Spinal cord (tissue), 10 donors: ENCODE data around the gene SDK2. TPM values are rescaled to one million over a fixed set of nuclear protein-coding genes. Genes with fewer than 3 reads are reported as not detected.

Experiments used
- DNase-seq, 6 donors: peaks; one replicate each; pipeline versions ENCODE4 v3.0.0 to v3.0.0-alpha.2; 2013 to 2015; ENCODE audit warnings: low spot score in 6 of 6, low read depth in 4 of 6
- H3K27ac ChIP-seq: one replicate; pipeline ENCODE4 v1.5.1; 2013; ENCODE audit warnings: low read depth, low read length, control low read depth
- H3K27me3 ChIP-seq: one replicate; pipeline ENCODE4 v1.6.1; 2013; ENCODE audit warnings: low read length; ENCODE audit not compliant: control insufficient read depth, insufficient read depth
- H3K36me3 ChIP-seq: one replicate; pipeline ENCODE4 v1.6.1; 2013; ENCODE audit warnings: low read length; ENCODE audit not compliant: control insufficient read depth, insufficient read depth
- H3K4me1 ChIP-seq: one replicate; pipeline ENCODE4 v1.6.1; 2013; ENCODE audit warnings: low read length; ENCODE audit not compliant: control insufficient read depth, insufficient read depth
- H3K4me3 ChIP-seq: one replicate; pipeline ENCODE4 v1.5.1; 2013; ENCODE audit warnings: low read depth, low read length, control low read depth
- H3K9me3 ChIP-seq: one replicate; pipeline ENCODE4 v1.6.1; 2013; ENCODE audit warnings: low read length; ENCODE audit not compliant: control insufficient read depth, insufficient read depth
- WGBS: methylation state at CpG from one replicate; pipeline ENCODE4 v1.1.5; 2013; ENCODE audit warnings: missing lambda C conversion rate; ENCODE audit not compliant: insufficient coverage; 5-methylcytosine and 5-hydroxymethylcytosine counted together
- long read RNA-seq, 4 donors: transcript quantifications; one replicate each; lab custom pipeline, GENCODE V29; 2026
- polyA plus RNA-seq, 2 donors: library from polyadenylated mRNA; unstranded; fragments of 120-200 nt; gene quantifications; one replicate each; pipeline ENCODE4 v1.2.1, GENCODE V29; 2013; ENCODE audit not compliant: insufficient read length in 2 of 2
- total RNA-seq, 2 donors: library from RNA; depleted of rRNA in 1 of 2; stranded (reverse); fragments of 120-200 nt in 1 of 2; fragments of >200 nt in 1 of 2; gene quantifications; one replicate each; pipeline versions ENCODE4 v1.2.3 to v1.2.4, GENCODE V29; 2013 to 2014
- donor health status: healthy.

The SDK2 gene, protein sequence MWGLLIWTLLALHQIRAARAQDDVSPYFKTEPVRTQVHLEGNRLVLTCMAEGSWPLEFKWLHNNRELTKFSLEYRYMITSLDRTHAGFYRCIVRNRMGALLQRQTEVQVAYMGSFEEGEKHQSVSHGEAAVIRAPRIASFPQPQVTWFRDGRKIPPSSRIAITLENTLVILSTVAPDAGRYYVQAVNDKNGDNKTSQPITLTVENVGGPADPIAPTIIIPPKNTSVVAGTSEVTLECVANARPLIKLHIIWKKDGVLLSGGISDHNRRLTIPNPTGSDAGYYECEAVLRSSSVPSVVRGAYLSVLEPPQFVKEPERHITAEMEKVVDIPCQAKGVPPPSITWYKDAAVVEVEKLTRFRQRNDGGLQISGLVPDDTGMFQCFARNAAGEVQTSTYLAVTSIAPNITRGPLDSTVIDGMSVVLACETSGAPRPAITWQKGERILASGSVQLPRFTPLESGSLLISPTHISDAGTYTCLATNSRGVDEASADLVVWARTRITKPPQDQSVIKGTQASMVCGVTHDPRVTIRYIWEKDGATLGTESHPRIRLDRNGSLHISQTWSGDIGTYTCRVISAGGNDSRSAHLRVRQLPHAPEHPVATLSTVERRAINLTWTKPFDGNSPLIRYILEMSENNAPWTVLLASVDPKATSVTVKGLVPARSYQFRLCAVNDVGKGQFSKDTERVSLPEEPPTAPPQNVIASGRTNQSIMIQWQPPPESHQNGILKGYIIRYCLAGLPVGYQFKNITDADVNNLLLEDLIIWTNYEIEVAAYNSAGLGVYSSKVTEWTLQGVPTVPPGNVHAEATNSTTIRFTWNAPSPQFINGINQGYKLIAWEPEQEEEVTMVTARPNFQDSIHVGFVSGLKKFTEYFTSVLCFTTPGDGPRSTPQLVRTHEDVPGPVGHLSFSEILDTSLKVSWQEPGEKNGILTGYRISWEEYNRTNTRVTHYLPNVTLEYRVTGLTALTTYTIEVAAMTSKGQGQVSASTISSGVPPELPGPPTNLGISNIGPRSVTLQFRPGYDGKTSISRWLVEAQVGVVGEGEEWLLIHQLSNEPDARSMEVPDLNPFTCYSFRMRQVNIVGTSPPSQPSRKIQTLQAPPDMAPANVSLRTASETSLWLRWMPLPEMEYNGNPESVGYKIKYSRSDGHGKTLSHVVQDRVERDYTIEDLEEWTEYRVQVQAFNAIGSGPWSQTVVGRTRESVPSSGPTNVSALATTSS (N-terminal part only)
- total RNA-seq (10 to 100 TPM; 10.9 to 12.6 TPM), polyA plus RNA-seq (10 to 100 TPM; 12.8 to 14.4 TPM)
- long read RNA-seq, donor 1 = 0 reads
- long read RNA-seq, donor 2 = 0 reads
- long read RNA-seq, donor 3 = 0 reads
- long read RNA-seq, donor 4 = 0 reads

DNA sequence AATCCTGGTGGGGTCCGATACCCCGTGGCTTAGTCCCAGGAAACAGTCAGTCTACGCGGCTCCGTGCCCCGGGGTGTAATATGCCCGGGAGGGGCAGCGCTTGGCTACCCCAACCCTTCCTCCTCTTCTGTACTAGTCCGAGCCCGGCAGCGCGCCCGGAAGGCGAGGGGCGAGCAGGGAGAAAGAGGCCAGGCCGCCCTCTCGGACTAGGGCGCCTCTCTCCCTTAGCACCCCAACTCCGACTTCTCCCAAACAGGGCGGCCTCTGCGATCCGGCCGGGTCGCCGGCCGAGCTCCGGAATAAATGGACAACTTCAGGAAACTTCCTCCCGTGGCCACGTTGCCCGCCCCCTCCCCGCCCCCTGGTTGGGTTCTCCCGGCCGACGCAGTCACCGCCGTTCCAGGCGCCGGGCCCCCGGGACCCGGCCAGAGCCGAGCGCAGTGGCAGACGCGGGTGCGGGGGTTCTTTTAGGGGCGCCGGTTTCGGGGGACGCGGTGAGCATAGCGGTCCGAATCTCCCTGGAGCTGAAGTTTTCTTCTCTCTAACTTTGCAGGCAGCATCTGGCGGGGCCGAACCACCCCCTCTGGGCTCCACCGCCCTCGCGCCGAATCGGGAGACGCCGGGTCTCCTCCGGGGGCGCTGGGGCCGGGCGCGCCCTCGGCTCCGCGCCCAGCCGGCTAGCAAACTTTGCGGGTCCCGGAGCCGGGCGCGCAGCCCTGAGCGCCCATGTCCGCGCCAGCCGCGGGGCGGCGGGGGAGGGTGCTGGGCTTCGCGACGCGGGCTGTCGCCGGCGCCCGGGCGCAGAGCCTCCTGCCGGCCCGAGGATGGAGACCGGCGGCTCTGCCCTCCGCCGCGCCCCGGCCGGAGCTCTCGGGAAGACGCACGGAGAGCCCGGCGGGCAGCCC is at the start of gene SDK2:
Gene SDK2, minus strand, starts transcription at position 301 of the 905 bp plus-strand sequence. CDS start 357 bp downstream, outside the sequence.
- Histone ChIP-seq H3K27ac (peak within 1 kb of the TSS; percentile 71), H3K4me1 (peaks cover 74% of the 10 kb centered on the region), H3K4me3 (peak within 1 kb of the TSS; percentile 74), H3K27me3 (peaks cover 10% of the 10 kb centered on the region), H3K9me3 (no peaks in the 10 kb centered on the region), H3K36me3 (no peaks in the 10 kb centered on the region)
- under 1% methylated on average over 105 of the region's 105 CpGs for WGBS
- peak in 2 of 6 donors; percentile 37 to 62 for DNase-seq

DNA sequence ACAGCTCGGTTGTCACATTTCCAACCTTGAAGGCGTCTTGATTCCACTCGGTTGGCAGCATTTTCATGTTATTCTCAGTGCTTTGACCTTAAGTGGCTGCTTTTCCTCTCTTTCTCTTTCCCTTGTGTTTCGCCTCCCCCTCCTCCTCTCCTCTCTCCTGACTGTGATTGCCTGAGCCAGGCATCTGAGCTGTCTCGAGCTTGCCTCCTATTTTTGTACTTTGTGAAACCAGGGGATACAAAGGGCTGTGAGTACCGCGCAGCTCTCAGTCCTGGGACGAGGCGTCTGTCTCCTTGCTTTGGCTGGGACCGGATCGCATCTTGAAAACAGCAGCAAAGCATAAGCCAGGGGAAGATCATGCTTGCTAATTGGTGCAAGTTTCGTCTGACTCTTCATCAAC is 48.8 kb upstream of the SDK2 start:
- H3K27me3 ChIP-seq = peaks cover 2% of the 10 kb centered on the region
- WGBS = 36% methylated on average over 11 of the region's 12 CpGs
- H3K36me3 ChIP-seq = no peaks in the 10 kb centered on the region
- peak in 2 of 6 donors; percentile 16 to 46 for DNase-seq
- H3K9me3 ChIP-seq = no peaks in the 10 kb centered on the region
- peaks cover 12% of the 10 kb centered on the region for H3K4me1 ChIP-seq
- no peak overlapping the region for H3K27ac ChIP-seq
- H3K4me3 ChIP-seq = no peak overlapping the region

DNA sequence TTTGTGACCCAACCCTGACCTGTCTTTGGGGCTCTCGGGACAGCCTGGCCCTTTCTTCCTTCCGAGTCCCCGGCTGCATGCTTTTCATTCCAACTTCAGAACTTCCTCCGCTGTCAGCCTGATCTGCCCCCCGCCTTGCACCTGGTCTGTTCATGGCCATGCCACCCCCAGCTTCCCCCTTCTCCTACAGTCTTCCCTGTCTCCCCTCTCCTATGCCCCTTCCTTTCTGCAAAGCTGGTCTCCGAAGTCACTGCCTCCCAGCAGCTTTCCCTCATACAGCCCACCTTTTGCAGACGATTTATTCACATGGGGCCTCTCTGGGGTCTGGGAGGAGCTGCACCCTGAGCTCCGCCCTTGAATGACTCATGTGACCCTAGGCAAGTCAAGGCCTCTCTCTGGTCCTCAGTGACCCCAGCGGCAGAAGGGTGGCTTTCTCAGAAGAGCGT is 47.1 kb upstream of the SDK2 start:
- Histone ChIP-seq H3K9me3 (no peaks in the 10 kb centered on the region), H3K4me1 (peaks cover 12% of the 10 kb centered on the region), H3K27me3 (peaks cover 2% of the 10 kb centered on the region), H3K27ac (no peak overlapping the region), H3K36me3 (no peaks in the 10 kb centered on the region), H3K4me3 (no peak overlapping the region)
- WGBS = 67% methylated on average over 10 of the region's 10 CpGs
- no peak for DNase-seq

DNA sequence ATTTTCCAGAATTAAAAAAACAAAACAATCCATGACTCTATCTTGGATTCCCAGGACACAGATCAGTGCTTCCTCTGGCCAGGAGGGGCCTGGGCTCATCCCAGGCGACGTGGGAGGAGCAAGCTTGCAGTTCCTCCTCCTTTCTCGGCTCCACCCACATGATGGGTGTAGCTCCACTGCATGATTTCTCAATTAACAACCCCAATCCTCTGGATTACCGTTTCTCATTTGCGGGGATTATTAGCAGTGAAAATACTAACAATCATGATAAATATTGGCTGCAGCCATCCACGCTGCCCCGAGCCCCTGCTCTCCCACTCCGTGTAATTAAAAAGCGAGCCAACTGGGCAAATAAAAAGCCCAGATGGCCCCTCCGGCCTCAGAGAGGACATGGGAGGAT is 46.4 kb upstream of the SDK2 start:
- peaks cover 12% of the 10 kb centered on the region for H3K4me1 ChIP-seq

DNA sequence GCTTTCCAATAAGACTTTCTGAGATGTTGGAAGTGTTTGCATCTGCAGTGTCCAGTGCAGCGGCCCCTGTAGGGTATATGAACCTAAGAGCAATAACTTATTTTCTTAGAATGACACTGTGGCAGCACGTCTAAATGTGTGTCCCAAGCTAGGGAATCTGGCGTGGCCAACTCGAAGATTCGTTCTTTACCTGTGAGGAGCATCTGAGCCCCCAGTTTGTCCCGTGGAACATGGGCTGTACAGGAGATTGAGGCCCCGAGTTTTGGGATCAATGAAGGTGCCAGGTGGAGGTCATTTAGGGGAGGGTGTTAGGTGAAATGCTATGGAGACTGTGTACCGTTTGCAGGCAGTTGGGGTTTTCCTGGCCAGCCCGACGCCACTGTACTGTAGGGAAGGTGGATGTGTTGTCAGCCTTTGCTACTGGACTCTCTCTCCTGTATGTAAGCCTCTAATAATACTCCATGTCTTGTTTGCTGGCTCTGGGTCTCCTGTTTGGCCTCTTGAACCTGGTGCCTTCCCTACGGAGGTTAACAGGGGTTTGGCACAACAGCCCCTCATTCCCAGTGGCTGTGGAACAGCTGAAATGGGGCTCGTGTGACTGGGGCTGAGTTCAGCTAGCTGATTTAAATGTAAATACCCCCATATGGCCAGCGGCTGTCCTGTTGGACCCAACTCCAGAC is 45.5 kb upstream of the SDK2 start:
- H3K27ac ChIP-seq = no peak overlapping the region
- H3K27me3 ChIP-seq = peaks cover 2% of the 10 kb centered on the region
- H3K9me3 ChIP-seq = no peaks in the 10 kb centered on the region
- 86% methylated on average over 8 of the region's 13 CpGs for WGBS
- H3K36me3 ChIP-seq = no peaks in the 10 kb centered on the region
- peaks cover 12% of the 10 kb centered on the region for H3K4me1 ChIP-seq
- H3K4me3 ChIP-seq = no peak overlapping the region
- DNase-seq = no peak

More for the DNA sequence above, 46.4 kb upstream of the SDK2 start:
- peaks cover 2% of the 10 kb centered on the region for H3K27me3 ChIP-seq
- 57% methylated on average over 7 of the region's 10 CpGs for WGBS
- DNase-seq = peak in 1 of 6 donors; percentile 43
- no peak overlapping the region for H3K27ac ChIP-seq
- no peaks in the 10 kb centered on the region for H3K9me3 ChIP-seq
- no peaks in the 10 kb centered on the region for H3K36me3 ChIP-seq
- H3K4me3 ChIP-seq = no peak overlapping the region

DNA sequence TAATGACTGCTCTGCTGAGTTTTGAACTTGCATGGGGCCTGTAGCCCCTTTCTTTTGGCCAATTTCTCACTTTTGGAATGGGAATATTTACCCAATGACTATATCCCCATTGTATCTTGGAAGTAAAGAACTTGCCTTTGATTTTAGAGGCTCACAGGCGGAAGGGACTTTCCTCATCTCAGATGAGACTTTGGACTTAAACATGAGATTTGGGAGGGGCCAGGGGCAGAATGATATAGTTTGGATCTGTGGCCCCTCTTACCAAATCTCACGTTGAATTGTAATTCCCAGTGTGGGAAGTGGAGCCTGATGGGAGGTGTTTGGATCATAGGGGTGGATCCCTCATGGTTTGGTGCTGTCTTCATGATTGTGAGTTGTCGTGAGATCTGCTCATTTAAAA is 42.7 kb upstream of the SDK2 start:
- H3K4me1 ChIP-seq = peaks cover 16% of the 10 kb centered on the region
- no peak for DNase-seq
- peaks cover under 1% of the 10 kb centered on the region for H3K9me3 ChIP-seq
- WGBS = 100% methylated on average over 1 of the region's 3 CpGs
- no peak overlapping the region for H3K27ac ChIP-seq
- H3K27me3 ChIP-seq = peaks cover 2% of the 10 kb centered on the region
- H3K36me3 ChIP-seq = no peaks in the 10 kb centered on the region
- no peak overlapping the region for H3K4me3 ChIP-seq

DNA sequence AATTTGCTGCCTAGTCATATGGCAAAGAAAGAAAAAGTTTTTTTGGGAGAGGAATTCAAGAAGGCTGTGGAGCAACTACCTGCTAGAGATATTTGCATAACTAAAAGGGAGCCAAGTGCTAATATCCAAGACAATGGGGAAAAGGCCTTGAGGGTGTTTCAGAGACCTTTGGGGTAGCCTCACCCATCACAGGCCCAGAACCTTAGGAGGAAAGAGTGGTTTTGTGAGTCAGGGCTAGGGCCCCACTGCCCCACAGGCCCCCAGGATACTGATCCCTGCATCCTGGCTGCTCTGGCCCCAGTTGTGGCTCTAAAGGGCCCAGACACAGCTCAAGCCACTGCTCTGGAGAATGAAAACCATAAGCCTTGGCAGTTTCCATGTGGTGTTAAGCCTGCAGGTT is 41.9 kb upstream of the SDK2 start:
- Histone ChIP-seq H3K27me3 (peaks cover under 1% of the 10 kb centered on the region), H3K4me3 (no peak overlapping the region), H3K36me3 (no peaks in the 10 kb centered on the region), H3K4me1 (peaks cover 11% of the 10 kb centered on the region), H3K9me3 (peaks cover 3% of the 10 kb centered on the region), H3K27ac (no peak overlapping the region)
- DNase-seq = no peak

DNA sequence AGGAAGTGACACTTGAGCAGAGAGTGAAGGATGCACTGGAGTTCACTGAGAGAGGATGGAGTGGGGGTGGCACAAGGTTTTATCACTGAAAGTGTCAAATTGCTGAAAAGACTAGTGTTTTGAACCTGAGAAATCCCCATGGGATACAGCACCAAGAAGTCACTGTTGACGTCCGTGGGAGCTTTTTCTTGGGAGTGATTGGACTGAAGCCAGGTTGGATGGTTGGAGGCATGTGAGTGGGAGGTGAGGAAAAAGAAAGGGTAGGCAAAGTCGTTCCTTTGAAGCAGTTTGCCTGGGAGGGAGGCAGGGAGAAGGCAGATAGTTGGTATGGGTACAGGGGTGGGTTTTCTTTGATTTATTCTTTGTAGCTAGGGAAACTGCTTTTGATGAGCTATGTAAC is 39.9 kb upstream of the SDK2 start:
- no peaks in the 10 kb centered on the region for H3K27me3 ChIP-seq
- WGBS = 40% methylated on average over 3 of the region's 3 CpGs
- no peak for DNase-seq
- H3K36me3 ChIP-seq = no peaks in the 10 kb centered on the region
- H3K9me3 ChIP-seq = peaks cover 3% of the 10 kb centered on the region
- no peak overlapping the region for H3K27ac ChIP-seq
- peaks cover 7% of the 10 kb centered on the region for H3K4me1 ChIP-seq
- H3K4me3 ChIP-seq = no peak overlapping the region
